NCI-H774 (cell line): ENCODE results near the gene C19orf38.

Source experiments
- DNase-seq: peaks from one replicate; lab custom pipeline; 2025; lab: John Stamatoyannopoulos, UW

The C19orf38 gene

GRCh38 chr19:10848230-10848856 lies at the start of gene C19orf38:
TSS of gene C19orf38 (plus strand) at chr19:10848415. CDS start at chr19:10848509, 94 bp downstream.
- DNase-seq: no peak

GRCh38 chr19:10800488-10800887 lies 47.7 kb upstream of the C19orf38 start:
- DNase-seq: no peak

- no peak for DNase-seq
Observed at GRCh38 chr19:10802479-10802878, 45.7 kb upstream of the C19orf38 start.

GRCh38 chr19:10803252-10803651 lies 45.0 kb upstream of the C19orf38 start:
- no peak for DNase-seq

- DNase-seq: no peak
Observed at GRCh38 chr19:10805065-10805757, 43.0 kb upstream of the C19orf38 start.

- no peak for DNase-seq
Observed at GRCh38 chr19:10805758-10806247, 42.4 kb upstream of the C19orf38 start.

- DNase-seq: no peak
Observed at GRCh38 chr19:10808937-10809649, 39.1 kb upstream of the C19orf38 start.

- DNase-seq: no peak
Observed at GRCh38 chr19:10809651-10810285, 38.4 kb upstream of the C19orf38 start.

- no peak for DNase-seq
Observed at GRCh38 chr19:10811391-10812111, 36.7 kb upstream of the C19orf38 start.

GRCh38 chr19:10812196-10812595 lies 36.0 kb upstream of the C19orf38 start:
- no peak for DNase-seq

GRCh38 chr19:10812902-10813404 lies 35.3 kb upstream of the C19orf38 start:
- DNase-seq: no peak

GRCh38 chr19:10815007-10815536 lies 33.1 kb upstream of the C19orf38 start:
- no peak for DNase-seq

GRCh38 chr19:10815969-10816644 lies 32.1 kb upstream of the C19orf38 start:
- no peak for DNase-seq

- DNase-seq: no peak
Observed at GRCh38 chr19:10816691-10817090, 31.5 kb upstream of the C19orf38 start.

- DNase-seq: no peak
Observed at GRCh38 chr19:10817291-10818038, 30.8 kb upstream of the C19orf38 start.

GRCh38 chr19:10818301-10819123 lies 29.7 kb upstream of the C19orf38 start:
- no peak for DNase-seq

- no peak for DNase-seq
Observed at GRCh38 chr19:10819124-10820060, 28.8 kb upstream of the C19orf38 start.

GRCh38 chr19:10820173-10820572 lies 28.0 kb upstream of the C19orf38 start:
- DNase-seq: no peak
